GM18867 (cell line): ENCODE results near the gene BABAM2.

Experiments used
- ATAC-seq: cut with Tn5 transposase; IDR thresholded peaks from one replicate; pipeline ENCODE4 v1.9.1; 2021; ENCODE audit warnings: mild to moderate bottlenecking, moderate library complexity; ENCODE audit not compliant: unreplicated experiment

Gene BABAM2

DNA sequence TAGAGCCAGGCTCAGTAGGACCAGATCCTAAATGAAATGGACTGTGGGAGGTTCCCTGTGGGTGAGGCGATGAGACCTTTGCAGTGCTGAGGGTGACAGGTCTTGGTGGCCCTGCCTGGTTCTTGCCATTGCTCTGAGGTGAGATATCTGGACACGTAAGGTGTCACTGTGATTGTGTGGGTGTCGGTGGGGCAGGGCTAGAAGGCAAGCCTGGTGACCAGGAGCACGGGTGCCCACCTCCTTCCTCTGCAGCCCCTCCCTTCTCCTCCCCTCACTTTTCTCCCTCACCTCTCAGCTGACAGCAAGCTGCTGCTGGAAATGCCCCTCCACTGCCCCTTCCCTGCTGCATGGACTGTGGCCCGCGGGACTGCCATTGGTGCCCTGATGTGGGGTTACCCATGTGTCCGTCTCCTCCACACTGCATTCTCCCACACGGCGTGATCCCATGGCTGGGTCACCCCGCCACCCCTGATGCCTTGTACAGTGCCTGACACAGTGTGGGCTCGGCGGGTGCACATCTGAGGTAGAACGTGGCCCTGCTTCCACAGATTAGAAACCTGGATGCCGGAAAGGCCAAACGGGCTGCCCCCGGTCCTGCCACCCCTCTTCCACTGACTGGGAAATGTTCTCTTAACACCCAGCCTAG, 446.6 kb downstream of the BABAM2 start:
- no peak for ATAC-seq

DNA sequence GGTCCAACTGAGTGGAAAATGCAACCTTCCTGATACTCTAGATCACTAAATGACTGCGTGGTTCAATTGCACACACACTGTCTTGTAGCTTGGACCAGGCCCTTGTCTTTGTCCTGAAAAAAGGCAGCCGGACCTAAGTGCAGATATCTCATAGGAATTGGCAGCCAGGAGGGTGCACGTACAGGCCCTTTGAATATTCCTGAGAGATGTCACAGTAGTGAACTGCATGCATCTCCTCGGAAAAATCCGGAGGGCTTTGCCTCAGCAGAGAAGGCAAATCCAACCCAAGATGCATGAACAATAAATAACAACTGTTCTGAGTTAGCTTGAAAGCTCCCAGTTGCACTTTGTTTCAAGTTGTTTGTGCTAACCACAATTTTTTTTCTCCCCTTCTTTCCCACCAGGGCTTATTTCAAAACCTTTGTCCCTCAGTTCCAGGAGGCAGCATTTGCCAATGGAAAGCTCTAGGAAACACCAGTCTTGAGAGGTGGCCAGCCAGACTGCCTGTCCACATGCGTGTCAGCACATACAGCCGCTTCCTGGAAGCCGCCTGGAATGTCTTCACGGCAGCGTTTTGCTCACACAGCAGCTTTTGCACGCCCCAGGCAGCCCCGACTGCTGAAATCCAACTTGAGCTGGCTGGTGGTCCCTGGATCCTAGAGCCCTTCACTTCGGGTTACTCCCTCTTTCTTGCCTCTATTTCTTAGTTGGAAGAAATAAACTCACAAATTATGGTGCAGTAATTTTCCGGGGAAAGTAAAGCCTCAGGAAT, 447.7 kb downstream of the BABAM2 start:
- no peak for ATAC-seq

GRCh38 chr2:28338831-28339321, 448.3 kb downstream of the BABAM2 start:
- ATAC-seq, result no peak

- ATAC-seq, result no peak
Observed at GRCh38 chr2:28339516-28340175, 449.1 kb downstream of the BABAM2 start.

- no peak for ATAC-seq
Observed at GRCh38 chr2:28340312-28341202, 450.0 kb downstream of the BABAM2 start.

DNA sequence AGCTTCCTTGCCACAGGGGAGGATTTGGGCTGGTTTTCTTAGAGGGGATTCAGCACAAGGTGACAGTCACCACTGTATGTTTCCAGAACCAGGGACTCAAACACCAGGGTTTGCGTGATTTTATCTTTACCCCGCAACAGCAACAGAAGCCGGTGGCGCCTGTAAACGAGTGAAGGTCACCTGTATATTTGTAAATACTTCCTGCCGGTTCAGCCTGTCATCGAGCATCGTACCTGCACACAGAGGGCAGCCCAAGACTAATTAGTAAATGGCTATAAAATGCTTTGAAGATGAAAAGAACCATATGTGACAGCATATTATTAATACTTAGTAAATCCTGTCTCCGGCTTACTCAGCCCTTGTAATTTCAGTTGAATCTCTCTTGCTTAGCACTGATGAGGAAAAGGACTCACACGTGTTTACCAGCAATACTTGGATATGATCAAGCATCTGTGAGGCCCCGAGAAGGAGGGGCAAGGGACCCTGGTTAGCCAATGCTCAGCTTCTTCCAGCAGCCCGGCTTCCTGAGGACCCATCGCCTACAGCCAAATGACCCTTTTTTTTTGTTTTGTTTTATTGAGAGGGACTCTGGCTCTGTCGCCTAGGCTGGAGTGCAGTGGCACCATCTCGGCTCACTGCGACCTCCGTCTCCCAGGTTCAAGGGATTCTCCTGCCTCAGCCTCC, 450.8 kb downstream of the BABAM2 start:
- no peak for ATAC-seq

GRCh38 chr2:28342081-28342967, 451.8 kb downstream of the BABAM2 start:
- ATAC-seq, result no peak

GRCh38 chr2:28343184-28343942, 452.8 kb downstream of the BABAM2 start:
- no peak for ATAC-seq

DNA sequence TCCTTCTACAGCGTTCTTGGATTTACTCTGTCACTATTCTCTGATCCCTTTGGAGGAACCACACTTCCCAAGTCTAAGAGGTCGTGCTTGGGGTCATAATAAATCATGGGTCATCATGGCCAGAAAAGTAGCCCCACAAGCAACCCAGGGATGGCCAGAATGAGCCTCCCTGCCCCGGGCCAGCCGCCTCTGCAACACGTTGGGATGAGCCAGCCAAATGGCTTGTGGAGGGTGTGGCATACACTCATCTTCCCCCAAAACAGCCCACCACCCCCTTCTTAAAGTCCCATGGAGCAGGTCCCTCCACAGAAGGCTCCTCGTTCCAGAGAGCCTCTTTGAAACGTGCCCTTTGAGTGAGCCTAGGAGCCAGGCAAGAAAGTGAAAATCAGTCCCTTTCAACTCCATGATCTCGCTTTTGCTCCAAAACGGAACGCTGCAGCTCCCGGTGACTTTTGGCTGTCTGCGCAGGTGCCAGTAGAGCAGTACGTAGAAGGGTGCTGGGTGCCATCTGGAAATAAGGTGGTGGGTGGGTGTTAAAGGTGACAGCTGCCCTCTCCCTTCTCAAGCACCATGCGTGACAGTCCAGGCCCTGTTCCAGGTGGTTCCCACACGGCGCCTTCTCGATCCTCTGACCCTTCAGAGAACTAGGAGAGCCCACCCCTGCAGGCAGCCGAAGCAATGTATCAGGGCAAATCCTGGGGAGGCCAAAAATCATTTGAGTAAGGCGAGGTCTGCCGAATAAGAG, 453.6 kb downstream of the BABAM2 start:
- ATAC-seq, result no peak

- no peak for ATAC-seq
Observed at GRCh38 chr2:28344756-28345373, 454.3 kb downstream of the BABAM2 start.

DNA sequence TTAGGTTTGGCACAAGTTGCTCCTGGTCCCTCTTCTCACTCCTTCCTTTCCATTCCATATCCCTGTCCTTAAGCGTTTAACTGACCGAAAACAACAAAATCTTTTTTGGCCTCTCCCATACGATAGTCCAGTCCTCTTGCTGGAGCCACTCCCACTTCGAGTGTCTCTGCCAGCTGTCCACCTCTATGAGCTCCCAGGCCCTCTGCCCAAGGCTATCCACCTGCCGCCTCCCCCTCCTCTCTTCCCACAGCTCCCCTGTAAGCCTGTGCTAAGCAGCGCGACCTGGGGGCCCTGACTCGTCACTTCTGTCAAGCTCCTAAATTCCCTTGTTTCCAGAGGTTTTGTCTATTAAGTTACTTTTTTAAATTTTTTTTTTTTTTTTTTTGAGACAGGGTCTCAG, 455.1 kb downstream of the BABAM2 start:
- ATAC-seq, result no peak

GRCh38 chr2:28346587-28346986, 456.1 kb downstream of the BABAM2 start:
- no peak for ATAC-seq

DNA sequence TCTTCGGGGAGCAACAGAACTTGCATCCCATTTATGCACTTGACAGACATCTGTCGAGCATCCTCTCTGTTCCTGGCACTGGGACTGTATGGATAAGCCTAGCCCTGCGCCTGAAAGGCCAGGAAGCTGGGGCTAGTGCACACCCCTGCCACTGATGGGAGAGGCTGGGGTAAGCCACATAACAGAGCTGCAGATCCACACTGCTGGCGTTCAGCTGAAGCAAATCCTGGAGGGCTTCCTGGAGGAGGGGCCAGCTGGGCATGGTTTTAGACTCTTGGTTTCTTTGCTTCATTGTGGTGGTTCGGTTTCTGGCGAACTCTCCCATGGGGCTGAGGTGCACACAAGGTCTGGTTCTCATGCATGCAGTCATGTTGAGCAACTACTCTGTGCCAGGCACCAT, 456.7 kb downstream of the BABAM2 start:
- ATAC-seq, result no peak

GRCh38 chr2:28347596-28347995, 457.1 kb downstream of the BABAM2 start:
- ATAC-seq, result no peak

GRCh38 chr2:28348149-28348567, 457.6 kb downstream of the BABAM2 start:
- ATAC-seq, result no peak

DNA sequence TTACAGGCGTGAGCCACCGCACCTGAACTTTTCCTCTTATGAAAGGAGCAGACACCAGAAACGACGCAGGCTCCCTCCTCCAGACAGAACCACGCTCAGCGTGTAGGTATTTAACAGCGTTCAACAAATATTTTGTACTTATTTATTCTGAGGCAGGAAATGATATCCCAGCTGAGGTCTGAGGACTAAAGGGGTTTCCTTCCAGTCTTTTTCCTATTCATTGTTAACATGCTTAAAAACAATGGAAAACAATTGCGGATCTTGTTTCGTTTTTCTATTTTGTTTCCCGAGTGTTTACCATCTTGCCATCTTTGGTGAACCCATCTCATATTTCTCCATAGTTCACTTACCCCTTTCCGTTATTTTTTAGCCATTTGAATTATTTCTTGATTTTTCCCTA, 458.4 kb downstream of the BABAM2 start:
- no peak for ATAC-seq

- no peak for ATAC-seq
Observed at GRCh38 chr2:28349546-28350165, 459.1 kb downstream of the BABAM2 start.
